Neural crest cell (in vitro differentiated cells): ENCODE data around the gene SRRM4. TPM values are rescaled to one million over a fixed set of nuclear protein-coding genes. Genes with fewer than 3 reads are reported as not detected.

Experiments used
- DNase-seq: peaks from one replicate; pipeline ENCODE4 v3.0.0; 2021; ENCODE audit warnings: low read depth, mixed read lengths, low spot score
- H3K27ac Mint-ChIP-seq: one replicate; pipeline ENCODE4 v1.8.0; 2021; ENCODE audit warnings: mild to moderate bottlenecking, mixed read lengths; ENCODE audit not compliant: unreplicated experiment
- H3K27me3 Mint-ChIP-seq: 2 replicates; pipeline ENCODE4 v1.8.0; 2021; ENCODE audit warnings: low read depth, mild to moderate bottlenecking, mixed read lengths
- H3K36me3 Mint-ChIP-seq: 2 replicates; pipeline ENCODE4 v1.8.0; 2021; ENCODE audit warnings: low read depth, mild to moderate bottlenecking, mixed read lengths
- H3K4me1 Mint-ChIP-seq: 2 replicates; pipeline ENCODE4 v1.8.0; 2021; ENCODE audit warnings: mixed read lengths
- H3K4me3 Mint-ChIP-seq: one replicate; pipeline ENCODE4 v1.8.0; 2021; ENCODE audit warnings: mild to moderate bottlenecking, mixed read lengths
- H3K9me3 Mint-ChIP-seq: 2 replicates; pipeline ENCODE4 v1.8.0; 2021; ENCODE audit warnings: mixed read lengths
- CTCF ChIP-seq: fragments of 200-600 bp; sonication (generic); conservative IDR thresholded peaks from 2 replicates; pipeline ENCODE4 v1.5.0; 2021; ENCODE audit warnings: antibody characterized with exemption, mild to moderate bottlenecking
- total RNA-seq: library from RNA; stranded (reverse); gene quantifications from 2 replicates; pipeline ENCODE4 v1.2.1, GENCODE V29; 2021

SRRM4 gene
- total RNA-seq, 1 donor from 2014 or later: 10.8 TPM

- Mint-ChIP-seq H3K27me3 (no peaks in the 10 kb centered on the region), H3K36me3 (no peaks in the 10 kb centered on the region), H3K4me1 (peaks cover 13% of the 10 kb centered on the region), H3K27ac (no peak overlapping the region), H3K9me3 (no peaks in the 10 kb centered on the region), H3K4me3 (no peak overlapping the region)
- no peak for DNase-seq
- TF ChIP-seq CTCF: no peak
Measured at GRCh38 chr12:119201789-119202543, 220.6 kb downstream of the SRRM4 start.

GRCh38 chr12:119202544-119202943 lies 221.2 kb downstream of the SRRM4 start:
- Mint-ChIP-seq H3K4me3 (no peak overlapping the region), H3K9me3 (no peaks in the 10 kb centered on the region), H3K27ac (peak overlapping the region; percentile 19), H3K4me1 (peaks cover 13% of the 10 kb centered on the region), H3K36me3 (no peaks in the 10 kb centered on the region), H3K27me3 (no peaks in the 10 kb centered on the region)
- DNase-seq: no peak
- no peak for TF ChIP-seq CTCF

DNA sequence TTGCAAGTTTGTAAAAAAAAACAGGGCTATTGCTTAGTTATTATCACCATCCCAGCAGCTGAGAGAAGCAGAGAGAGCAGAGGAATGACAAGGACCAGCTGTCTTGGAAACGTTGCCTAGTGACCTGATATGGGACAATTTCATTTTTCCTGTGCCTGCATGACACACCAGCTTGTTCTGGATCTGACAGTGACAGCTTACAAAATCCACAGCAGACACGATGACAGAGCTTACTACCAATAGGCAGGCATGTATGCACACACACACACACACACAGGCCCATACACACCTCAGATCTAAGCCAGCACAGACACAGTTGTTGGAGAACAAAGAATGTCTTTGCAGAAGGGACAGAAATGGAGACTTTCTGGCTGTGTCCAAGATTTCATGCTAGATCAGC lies 222.8 kb downstream of the SRRM4 start:
- Mint-ChIP-seq H3K4me3 (no peak overlapping the region), H3K27ac (no peak overlapping the region), H3K36me3 (no peaks in the 10 kb centered on the region), H3K27me3 (no peaks in the 10 kb centered on the region), H3K9me3 (no peaks in the 10 kb centered on the region), H3K4me1 (peaks cover 11% of the 10 kb centered on the region)
- no peak for DNase-seq
- no peak for TF ChIP-seq CTCF

- TF ChIP-seq CTCF: no peak
- Mint-ChIP-seq H3K4me3 (no peak overlapping the region), H3K27ac (no peak overlapping the region), H3K27me3 (no peaks in the 10 kb centered on the region), H3K9me3 (no peaks in the 10 kb centered on the region), H3K4me1 (peaks cover 11% of the 10 kb centered on the region), H3K36me3 (no peaks in the 10 kb centered on the region)
- DNase-seq: no peak
Measured at GRCh38 chr12:119204671-119205285, 223.4 kb downstream of the SRRM4 start.

DNA sequence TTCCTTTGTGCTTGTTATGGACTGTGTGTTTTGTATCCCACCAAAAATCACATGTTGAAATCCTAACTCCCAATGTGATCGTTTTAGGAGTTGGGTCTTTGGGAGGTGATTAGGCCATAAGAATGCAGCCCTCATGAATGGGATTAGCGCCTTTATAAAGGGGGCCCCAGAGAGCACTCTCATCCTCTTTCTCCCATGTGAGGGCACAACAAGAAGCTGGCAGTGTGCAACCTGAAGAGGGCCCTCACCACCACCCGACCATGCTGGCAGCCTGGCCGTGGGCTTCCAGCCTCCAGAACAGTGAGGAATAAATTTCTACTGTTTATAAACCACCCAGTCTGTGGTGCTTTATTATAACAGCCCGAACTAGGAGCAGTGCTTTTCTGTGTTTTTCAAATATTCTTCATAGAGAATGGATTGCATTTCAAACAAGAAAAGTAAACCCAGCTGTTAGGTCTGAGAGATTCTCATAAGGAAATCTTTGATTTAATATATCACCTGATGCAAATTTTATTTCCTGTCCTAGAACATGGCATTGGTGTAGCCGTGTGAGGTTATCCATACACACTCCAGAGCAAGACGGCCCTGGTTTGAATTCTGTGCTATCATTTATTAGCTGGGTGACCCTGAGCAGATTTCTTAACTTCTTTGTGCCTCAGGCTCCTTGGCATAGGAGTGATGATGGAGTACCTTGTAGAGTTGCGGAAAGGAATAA lies 225.2 kb downstream of the SRRM4 start:
- no peaks in the 10 kb centered on the region for H3K36me3 Mint-ChIP-seq
- peaks cover 11% of the 10 kb centered on the region for H3K4me1 Mint-ChIP-seq
- no peak for DNase-seq
- peaks cover 3% of the 10 kb centered on the region for H3K27me3 Mint-ChIP-seq
- no peak overlapping the region for H3K27ac Mint-ChIP-seq
- H3K4me3 Mint-ChIP-seq: no peak overlapping the region
- TF ChIP-seq CTCF: no peak
- H3K9me3 Mint-ChIP-seq: no peaks in the 10 kb centered on the region
